ENCODE measurements around the gene SLC4A1.

Gene SLC4A1

DNA sequence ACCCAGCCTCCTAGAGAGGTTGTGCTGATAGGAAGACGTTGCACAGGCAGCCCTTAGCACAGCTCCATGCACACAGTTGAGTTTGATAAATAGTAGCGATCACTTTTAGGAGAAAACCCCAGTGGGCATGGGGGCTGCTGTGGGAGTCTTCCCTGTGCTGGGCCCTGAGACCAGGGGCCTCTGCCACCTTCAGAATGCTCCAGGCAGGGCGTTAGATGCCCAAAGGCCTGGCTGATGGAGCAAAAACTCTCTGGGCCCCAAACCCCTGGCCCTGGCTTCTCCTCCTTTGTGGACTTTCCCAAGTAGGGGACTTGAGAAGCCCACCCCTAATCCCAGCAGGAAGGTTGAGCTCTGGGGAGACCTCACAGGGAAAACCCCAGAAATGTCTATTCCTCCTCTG is 14.3 kb upstream of the SLC4A1 start:
- Histone ChIP-seq H3K4me3 (replicated peaks; ENCODE audit: low read depth, low read length) (no peak overlapping the region), H3K27me3 (replicated peaks; ENCODE audit: control insufficient read depth, insufficient read depth, low read length) (no peaks in the 10 kb centered on the region), H3K36me3 (ENCODE audit: control insufficient read depth, insufficient read depth, low read length) (no peaks in the 10 kb centered on the region)
- DNase-seq (ENCODE audit: extremely low read depth, insufficient read length): no peak
- TF ChIP-seq, protein P1, sequence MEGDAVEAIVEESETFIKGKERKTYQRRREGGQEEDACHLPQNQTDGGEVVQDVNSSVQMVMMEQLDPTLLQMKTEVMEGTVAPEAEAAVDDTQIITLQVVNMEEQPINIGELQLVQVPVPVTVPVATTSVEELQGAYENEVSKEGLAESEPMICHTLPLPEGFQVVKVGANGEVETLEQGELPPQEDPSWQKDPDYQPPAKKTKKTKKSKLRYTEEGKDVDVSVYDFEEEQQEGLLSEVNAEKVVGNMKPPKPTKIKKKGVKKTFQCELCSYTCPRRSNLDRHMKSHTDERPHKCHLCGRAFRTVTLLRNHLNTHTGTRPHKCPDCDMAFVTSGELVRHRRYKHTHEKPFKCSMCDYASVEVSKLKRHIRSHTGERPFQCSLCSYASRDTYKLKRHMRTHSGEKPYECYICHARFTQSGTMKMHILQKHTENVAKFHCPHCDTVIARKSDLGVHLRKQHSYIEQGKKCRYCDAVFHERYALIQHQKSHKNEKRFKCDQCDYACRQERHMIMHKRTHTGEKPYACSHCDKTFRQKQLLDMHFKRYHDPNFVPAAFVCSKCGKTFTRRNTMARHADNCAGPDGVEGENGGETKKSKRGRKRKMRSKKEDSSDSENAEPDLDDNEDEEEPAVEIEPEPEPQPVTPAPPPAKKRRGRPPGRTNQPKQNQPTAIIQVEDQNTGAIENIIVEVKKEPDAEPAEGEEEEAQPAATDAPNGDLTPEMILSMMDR (IDR thresholded peaks at IDR 0.05; ENCODE audit: insufficient read depth, low read length, poor library complexity, severe bottlenecking): no peak

DNA sequence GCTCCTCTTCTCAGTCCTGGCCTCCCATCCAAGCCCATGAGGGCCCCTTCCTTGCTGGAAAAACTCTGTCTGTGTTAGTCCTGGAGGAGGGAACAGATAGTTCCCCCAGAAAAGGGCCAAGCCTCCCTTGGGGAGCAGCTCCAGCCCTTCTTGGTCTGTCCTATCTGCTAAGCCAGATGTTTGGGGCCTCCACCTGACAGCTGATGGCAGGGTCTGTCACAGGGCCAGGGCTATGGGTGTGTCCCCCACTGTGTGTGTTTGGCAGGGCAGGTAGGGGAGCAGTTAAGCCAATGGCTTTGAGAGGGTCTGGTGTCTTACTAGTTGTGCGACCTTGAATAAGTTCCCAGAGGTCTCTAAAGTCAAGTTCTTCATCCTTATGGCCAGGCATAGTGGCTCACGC is 13.6 kb upstream of the SLC4A1 start:
- TF ChIP-seq, protein P1 (IDR thresholded peaks at IDR 0.05; ENCODE audit: insufficient read depth, low read length, poor library complexity, severe bottlenecking): no peak
- Histone ChIP-seq H3K36me3 (ENCODE audit: control insufficient read depth, insufficient read depth, low read length) (no peaks in the 10 kb centered on the region), H3K4me3 (replicated peaks; ENCODE audit: low read depth, low read length) (no peak overlapping the region), H3K27me3 (replicated peaks; ENCODE audit: control insufficient read depth, insufficient read depth, low read length) (no peaks in the 10 kb centered on the region)
- DNase-seq (ENCODE audit: extremely low read depth, insufficient read length): no peak

DNA sequence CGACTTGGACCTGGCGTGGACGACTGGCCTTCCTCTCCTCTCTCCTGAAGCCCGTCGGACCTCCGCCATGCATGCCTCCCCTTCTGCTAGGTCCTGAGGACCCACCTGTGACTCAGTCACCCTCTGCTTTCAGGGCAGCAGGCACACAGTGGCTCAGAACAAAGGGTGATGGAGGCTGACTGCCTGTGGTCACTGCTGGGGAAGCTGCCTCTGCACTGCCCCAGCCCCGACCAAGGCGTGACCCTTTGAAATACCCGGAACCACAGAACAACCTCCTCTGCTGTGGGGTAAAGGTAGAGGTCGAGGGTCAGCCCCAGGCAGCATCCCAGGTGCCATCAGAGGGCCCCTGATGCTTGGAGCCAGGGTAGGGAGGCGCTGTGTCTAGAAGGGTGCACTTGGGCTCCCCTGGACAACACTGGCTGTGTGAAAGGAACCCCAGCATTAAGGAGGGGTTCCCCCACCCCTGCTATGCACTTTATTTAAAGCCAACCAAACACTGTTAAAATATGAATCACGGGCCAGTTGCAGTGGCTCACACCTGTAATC is 12.5 kb upstream of the SLC4A1 start:
- Histone ChIP-seq H3K4me3 (replicated peaks; ENCODE audit: low read depth, low read length) (no peak overlapping the region), H3K27me3 (replicated peaks; ENCODE audit: control insufficient read depth, insufficient read depth, low read length) (no peaks in the 10 kb centered on the region), H3K36me3 (ENCODE audit: control insufficient read depth, insufficient read depth, low read length) (no peaks in the 10 kb centered on the region)
- TF ChIP-seq, protein P1 (IDR thresholded peaks at IDR 0.05; ENCODE audit: insufficient read depth, low read length, poor library complexity, severe bottlenecking): no peak
- DNase-seq (ENCODE audit: extremely low read depth, insufficient read length): no peak

DNA sequence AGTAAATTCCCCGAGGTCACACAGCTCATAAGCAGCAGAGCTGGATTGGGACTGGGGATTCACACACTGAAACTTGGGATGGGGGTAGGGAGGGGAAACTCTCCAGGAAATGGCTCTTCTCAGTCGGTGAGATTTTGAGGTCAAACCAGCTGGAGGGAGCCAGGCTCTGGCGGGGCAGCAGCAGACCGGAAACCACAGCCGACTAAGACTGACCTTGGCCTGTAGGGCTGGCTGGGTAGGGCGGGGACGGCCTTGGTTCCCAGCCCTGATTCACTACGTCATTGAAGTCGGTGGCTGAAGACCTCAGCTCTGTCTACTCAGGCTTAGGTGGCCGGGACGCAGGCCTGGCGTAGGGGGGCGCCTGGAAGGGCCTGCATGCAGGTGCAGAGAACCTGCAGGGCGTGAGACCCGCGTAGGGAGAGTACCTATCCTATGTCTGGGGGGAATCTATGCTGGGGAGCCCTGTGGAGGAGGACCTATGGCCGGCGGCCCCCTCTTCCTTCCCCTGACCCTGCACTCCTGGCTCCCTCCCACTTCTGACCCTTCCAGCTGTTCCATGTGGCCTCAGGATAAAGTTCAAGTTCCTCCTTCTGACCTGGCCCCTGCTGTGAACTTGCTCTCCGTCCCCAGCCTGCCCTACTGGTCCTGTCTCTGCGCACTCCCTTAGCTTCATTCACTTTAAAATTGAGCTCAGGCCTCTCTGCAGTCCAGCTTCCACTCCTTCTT is 11.9 kb upstream of the SLC4A1 start:
- no peak overlapping the region for H3K4me3 ChIP-seq (replicated peaks; ENCODE audit: low read depth, low read length)
- peak; percentile 78 for DNase-seq (ENCODE audit: extremely low read depth, insufficient read length)
- TF ChIP-seq, protein P1 (IDR thresholded peaks at IDR 0.05; ENCODE audit: insufficient read depth, low read length, poor library complexity, severe bottlenecking): no peak

DNA sequence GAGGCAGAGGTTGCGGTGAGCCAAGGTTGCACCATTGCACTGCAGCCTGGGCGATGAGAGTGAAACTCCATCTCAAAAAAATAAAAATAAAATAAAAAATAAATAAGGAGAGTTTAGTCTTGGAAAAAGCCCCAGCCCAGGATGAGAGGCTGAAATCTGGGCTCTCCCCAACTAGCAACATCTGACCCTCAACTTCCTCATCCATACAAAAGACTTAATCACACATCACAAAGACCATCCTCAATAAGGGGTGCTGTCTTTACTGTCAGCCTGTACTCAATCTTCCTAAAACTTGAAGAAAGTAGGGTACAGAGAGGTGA is 11.4 kb upstream of the SLC4A1 start:
- no peaks in the 10 kb centered on the region for H3K36me3 ChIP-seq (ENCODE audit: control insufficient read depth, insufficient read depth, low read length)

More for the DNA sequence above, 11.9 kb upstream of the SLC4A1 start:
- Histone ChIP-seq H3K27me3 (replicated peaks; ENCODE audit: control insufficient read depth, insufficient read depth, low read length) (no peaks in the 10 kb centered on the region), H3K36me3 (ENCODE audit: control insufficient read depth, insufficient read depth, low read length) (no peaks in the 10 kb centered on the region)

More for the DNA sequence above, 11.4 kb upstream of the SLC4A1 start:
- no peak overlapping the region for H3K4me3 ChIP-seq (replicated peaks; ENCODE audit: low read depth, low read length)
- TF ChIP-seq, protein P1 (IDR thresholded peaks at IDR 0.05; ENCODE audit: insufficient read depth, low read length, poor library complexity, severe bottlenecking): no peak
- no peaks in the 10 kb centered on the region for H3K27me3 ChIP-seq (replicated peaks; ENCODE audit: control insufficient read depth, insufficient read depth, low read length)
- no peak for DNase-seq (ENCODE audit: extremely low read depth, insufficient read length)
